Jurkat, Clone E6-1 (cell line): ENCODE results near the gene AJM1. TPM values are rescaled to one million over a fixed set of nuclear protein-coding genes. Genes with fewer than 3 reads are reported as not detected.
A peak's percentile ranks its signal among the peaks of the same experiment; 100 is the strongest.
"Not testable (repeated sequence)": the region's sequence is repeated elsewhere in the genome, so short reads cannot be mapped to it uniquely, and the experiment has no call there.

Experiments
- DNase-seq: peaks from one replicate; pipeline ENCODE4 v3.0.0-alpha.2; 2011; ENCODE audit warnings: low read depth, low spot score
- H3K4me3 ChIP-seq: 2 replicates; pipeline ENCODE4 v1.5.1; 2011; ENCODE audit warnings: mild to moderate bottlenecking, low read length, control low read depth, moderate library complexity
- polyA plus RNA-seq: library from polyadenylated mRNA; unstranded; fragments of >200 nt; gene quantifications from one replicate; pipeline ENCODE4 v1.2.1, GENCODE V29; 2012; ENCODE audit warnings: missing spikeins; ENCODE audit not compliant: insufficient read length, insufficient read depth

The AJM1 gene
- 1.5 TPM for polyA plus RNA-seq

- DNase-seq = peak; percentile 70
- H3K4me3 ChIP-seq = peak within 1 kb of the TSS; percentile 49
Observed at GRCh38 chr9:136842380-136842948, at the start of gene AJM1. Gene AJM1 (plus strand): TSS chr9:136842478. CDS start chr9:136844415, 1,937 bp downstream.

DNA sequence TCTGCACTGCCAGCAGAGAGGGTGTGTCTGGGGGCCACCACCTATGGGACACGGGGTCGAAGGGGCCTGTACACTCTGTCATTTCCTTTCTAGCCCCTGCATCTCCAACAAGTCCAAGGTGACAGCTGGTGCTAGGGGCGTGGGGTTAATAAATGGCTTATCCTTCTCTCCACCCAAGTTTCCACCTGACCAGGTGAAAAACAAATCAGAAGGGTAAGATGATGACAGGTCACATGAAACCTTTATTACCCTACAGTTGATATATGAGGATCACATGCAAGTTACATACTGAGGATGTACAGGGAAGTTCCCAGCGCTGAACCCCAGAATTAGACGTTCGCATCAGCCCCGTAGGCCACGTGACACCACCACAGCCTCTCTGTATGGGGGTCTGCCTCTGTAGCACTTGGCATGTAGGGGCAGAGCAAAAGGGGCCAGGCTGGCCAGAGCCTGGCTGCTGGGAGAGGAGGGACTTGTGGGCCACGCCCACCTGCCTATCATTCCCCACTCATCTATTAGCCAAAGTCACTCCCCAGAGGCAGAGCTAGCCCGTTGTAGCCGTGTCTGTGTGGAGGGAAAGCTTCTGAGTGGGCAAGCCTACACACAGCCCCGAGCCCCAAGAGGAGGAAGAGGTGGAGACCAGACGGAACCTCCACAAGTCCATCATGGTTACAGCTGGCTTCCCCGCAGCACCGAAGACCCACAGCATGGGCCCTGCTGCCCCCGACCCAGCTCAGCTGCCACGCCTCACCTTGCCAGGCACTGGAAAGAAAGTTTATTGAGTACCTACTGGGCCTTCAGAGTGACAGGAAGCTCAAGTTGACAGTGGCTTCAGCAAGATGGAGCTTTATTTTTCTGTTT, 49.0 kb upstream of the AJM1 start:
- H3K4me3 ChIP-seq = no peak overlapping the region
- DNase-seq = no peak

- no peak for DNase-seq
Observed at GRCh38 chr9:136794281-136794999, 47.8 kb upstream of the AJM1 start.

DNA sequence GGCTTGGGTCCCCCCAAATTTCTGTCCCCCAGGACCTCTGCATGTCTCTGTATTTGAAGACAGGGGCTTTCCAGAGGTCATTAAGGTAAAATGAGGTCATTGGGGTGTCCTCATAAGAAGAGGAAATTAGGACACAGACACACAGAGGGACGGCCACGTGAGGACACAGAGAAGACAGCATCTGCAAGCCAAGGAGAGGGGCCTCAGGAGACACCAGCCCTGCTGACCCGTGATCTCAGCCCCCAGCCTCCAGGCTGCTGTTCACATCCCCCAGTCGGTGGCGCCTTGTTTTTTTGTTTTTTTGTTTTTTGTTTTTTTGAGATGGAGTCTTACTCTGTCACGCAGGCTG, 47.3 kb upstream of the AJM1 start:
- H3K4me3 ChIP-seq = no peak overlapping the region
- DNase-seq = no peak

More at GRCh38 chr9:136794281-136794999, 47.8 kb upstream of the AJM1 start:
- no peak overlapping the region for H3K4me3 ChIP-seq

- H3K4me3 ChIP-seq = no peak within 1 kb of the TSS
- no peak for DNase-seq
Observed at GRCh38 chr9:136796238-136796774, 46.0 kb upstream of the AJM1 start, which contains the start of gene CCDC183. Gene CCDC183 (plus strand): TSS chr9:136796338. CDS start chr9:136796398, 60 bp downstream.

GRCh38 chr9:136796775-136797347, 45.4 kb upstream of the AJM1 start:
- H3K4me3 ChIP-seq, DNase-seq: not testable (repeated sequence)

GRCh38 chr9:136798708-136799078, 43.6 kb upstream of the AJM1 start:
- DNase-seq = no peak
- no peak overlapping the region for H3K4me3 ChIP-seq

DNA sequence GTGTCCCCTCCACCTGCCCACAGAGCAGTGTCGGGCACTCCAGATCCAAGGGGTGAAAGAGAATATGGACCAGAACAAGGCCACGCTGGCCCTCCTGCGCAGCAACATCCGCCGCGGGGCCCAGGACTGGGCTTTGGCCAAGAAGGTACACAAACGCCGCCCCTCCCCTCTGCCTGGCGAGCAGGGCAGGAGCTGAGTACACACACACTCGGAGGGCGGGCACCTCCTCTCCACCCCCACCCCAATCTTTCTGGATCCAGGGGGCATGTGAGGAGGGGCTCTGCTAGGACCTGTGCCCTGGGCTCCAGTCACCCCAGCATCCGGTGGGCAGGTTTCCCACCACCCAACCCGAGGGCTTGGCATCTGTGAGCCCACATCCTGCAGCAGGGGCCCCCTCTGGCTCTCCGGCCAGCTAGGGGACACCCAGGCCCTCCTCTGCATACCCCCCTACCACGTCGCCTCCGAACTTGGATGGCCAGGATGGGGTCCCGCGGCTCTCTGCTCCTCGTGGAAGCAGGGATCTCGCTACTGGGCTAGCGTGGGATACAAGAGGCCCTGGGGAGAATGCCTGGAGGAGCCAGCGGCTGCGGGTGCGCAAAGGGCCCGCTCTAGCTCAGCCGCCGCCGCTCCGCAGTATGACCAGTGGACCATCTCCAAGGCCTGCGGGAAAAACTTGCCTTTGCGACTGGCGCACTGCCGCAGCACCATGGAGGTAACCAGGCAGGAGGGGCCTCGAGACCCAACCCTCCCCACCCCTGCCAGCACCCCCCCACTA, 43.0 kb upstream of the AJM1 start:
- peak overlapping the region; percentile 40 for H3K4me3 ChIP-seq
- DNase-seq = no peak

DNA sequence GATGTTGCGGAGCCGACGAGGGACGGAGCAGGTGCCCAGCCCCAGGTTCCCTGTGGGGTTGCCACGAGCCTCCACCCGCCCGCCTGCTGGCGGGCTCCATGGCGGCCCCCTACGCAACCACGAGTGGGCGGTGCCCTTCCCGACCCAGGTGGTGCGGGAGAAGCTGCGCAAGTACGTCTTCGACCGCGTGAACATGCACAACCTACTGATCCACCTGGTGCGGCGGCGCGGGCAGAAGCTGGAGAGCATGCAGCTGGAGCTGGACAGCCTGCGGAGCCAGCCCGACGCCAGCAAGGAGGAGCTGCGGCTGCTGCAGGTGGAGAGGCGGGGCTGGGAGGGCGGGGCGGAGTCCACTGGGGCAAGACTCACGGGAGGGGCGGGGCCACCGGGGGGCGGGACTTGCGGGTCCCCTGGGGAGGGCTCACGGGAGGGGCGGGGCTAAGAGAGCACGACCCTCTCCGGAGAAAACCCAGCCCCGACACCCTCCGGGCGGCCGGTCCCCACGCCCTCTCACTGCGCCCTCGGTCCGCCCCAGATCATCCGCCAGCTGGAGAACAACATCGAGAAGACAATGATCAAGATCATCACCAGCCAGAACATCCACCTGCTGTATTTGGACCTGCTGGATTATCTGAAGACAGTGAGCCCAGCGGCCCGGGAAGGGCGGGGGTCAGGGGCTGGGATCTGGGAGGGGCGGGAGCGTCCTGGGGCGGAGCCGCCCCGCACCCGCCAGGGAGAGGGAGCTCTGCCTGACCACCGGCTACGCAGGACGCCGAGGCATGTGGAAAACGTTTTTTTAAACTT, 42.2 kb upstream of the AJM1 start:
- peak overlapping the region; percentile 46 for H3K4me3 ChIP-seq

DNA sequence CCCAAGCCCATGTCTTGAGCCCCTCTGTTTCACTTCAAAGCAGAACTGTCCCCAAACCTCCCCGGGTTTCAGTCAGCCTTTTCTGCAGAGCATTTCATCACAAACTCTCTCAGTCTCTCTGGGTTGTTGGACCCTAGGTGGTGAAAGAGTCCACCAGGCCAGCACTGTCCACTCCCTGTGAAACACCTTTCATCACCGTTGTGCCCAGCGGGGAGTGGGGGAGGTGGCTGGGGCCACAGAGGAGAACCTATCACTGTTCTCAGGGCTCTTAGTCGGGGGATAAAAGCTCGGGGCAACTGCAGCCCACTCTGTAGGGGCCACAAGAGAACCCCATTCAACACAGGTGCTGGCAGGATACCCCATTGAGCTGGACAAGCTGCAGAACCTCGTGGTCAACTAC, 40.0 kb upstream of the AJM1 start:
- no peak for DNase-seq

More for the DNA sequence above, 42.2 kb upstream of the AJM1 start:
- peak; percentile 77 for DNase-seq

GRCh38 chr9:136803009-136803550, 39.2 kb upstream of the AJM1 start:
- H3K4me3 ChIP-seq, DNase-seq: not testable (repeated sequence)

More for the DNA sequence above, 40.0 kb upstream of the AJM1 start:
- H3K4me3 ChIP-seq = no peak overlapping the region

DNA sequence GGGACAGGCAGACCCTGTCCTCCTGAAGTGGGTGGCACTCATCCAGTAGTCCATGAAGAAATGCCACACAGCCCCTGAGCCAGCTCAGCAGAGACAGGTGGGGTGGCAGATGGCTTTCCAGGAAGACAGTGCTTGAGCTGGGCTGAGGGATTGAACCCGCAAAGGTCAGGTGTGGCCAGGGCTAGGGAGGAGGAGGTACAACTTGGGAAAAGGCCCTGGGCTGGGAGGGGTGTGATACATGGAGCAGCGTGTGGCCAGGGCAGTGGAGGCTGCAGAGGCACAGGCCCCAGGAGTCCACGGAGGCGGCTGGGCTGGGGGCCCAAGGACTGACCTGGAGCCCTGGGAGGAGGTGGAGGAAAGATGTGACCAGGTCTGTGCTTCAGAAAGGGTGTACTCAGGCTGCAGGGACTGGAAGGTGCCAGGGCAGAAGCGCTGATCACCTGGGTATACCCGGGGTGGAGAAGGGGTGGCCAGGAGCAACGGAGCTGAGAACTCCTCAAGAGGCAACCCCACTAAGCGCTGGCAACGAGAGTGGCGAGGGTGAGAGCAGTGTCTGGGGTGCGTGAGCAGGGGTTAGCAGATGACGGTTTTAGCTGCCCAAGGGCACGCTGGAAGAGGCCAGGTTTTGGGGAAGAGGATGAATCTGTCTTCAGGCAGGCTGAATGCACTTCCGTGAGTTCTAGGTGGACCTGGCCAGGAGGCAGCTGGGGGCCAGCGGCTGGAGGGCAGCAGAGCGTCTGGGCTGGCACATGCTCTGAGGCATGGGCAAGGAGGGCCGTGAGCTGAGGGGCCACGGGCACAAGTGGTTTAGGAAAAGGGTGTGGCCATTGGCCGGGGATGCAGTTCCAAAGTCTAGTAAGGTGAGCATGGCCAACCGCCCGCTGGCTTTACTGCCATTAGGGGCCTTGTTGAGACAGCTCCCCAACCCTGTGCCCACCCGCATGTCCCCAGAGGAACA, 38.4 kb upstream of the AJM1 start:
- DNase-seq = no peak
- no peak overlapping the region for H3K4me3 ChIP-seq

DNA sequence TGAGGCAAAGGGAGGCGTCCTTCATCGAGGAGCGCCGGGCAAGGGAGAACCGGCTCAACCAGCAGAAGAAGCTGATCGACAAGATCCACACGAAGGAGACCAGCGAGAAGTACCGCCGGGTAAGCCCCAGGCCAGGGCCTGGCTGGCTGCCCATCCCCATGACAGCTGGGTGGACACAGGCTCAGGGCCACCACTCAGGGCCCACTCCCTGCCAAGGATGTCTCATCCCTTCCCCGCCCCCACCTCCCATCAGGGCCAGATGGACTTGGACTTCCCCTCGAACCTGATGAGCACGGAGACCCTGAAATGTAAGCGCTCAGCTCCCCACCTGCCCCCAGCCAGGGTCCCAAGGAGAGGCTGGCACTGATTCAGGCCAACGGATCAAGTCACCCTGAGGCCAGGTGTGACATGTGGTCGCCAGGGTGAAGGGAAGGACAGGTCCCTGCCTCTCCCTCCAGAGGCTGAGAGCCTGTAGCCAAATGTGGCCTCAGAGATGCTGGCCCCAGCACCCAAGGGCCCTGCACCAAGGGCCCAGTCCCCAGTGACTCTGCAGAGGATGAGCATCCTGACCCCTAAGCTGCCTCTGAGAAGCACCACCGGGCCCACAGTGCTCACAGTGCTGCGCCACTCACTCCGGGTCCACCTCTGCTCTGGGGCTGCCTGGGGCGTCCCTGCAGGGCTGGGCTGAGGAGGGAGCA, 37.6 kb upstream of the AJM1 start:
- no peak overlapping the region for H3K4me3 ChIP-seq
- no peak for DNase-seq

DNA sequence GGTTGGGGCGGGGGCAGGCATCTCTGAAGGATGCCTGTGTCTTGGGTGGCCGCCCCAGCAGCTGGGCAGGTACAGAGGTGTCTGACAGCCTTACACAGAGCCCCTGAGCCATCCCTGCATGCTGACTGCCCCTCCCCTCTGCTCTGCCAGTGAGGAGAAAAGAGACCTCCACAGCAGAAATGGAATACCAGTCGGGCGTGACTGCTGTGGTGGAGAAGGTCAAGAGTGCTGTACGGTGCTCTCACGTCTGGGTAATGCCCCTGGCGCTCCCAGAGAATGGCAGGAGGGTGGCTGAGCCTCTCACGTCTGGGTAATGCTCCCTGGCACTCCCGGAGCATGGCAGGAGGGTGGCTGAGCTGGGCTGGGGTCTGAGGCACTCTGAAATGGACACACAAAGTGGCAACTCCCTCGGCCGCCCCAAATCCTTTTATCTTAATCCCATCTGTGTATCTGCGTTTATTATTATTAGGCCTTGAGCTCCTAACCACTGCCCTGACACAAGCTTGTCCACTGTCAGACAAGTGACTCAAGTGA, 37.0 kb upstream of the AJM1 start:
- DNase-seq = no peak
- no peak overlapping the region for H3K4me3 ChIP-seq

DNA sequence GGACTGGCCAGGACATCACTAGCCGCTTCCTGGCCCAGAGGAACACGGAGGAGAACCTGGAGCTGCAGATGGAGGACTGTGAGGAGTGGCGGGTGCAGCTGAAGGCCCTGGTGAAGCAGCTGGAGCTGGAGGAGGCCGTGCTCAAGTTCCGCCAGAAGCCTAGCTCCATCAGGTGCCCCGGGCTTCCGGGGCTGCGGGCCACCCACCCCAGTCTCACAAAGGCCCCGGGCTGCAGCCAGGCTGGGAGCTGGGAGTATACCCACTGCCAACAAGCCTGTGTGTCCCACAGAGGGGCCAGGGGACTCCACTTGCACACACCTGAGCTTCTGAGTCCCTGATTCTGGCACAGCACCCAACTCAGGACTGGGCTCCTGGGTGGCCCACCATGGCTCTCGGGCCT, 36.2 kb upstream of the AJM1 start:
- H3K4me3 ChIP-seq = no peak overlapping the region
- DNase-seq = no peak
